Activated B cell treated with CpG ODN at 0.5 μM for 24 hours (primary cell): ENCODE data around the gene CSNK1D. TPM values are rescaled to one million over a fixed set of nuclear protein-coding genes. Genes with fewer than 3 reads are reported as not detected.

Experiments
- ATAC-seq: fragments of 200-7000 bp; cut with Tn5 transposase; one replicate; pipeline ENCODE4 v1.10.0; 2021; ENCODE audit warnings: low read depth, mild to moderate bottlenecking, moderate library complexity
- CTCF ChIA-PET: fragments of 350-600 bp; sonication (Branson Sonifier 250); formaldehyde crosslinking; loops from one replicate; lab custom pipeline; 2021; ENCODE audit warnings: antibody characterized with exemption; lab: Charles Lee
- POLR2A ChIA-PET: fragments of 350-600 bp; sonication (Branson Sonifier 250); formaldehyde crosslinking; loops from one replicate; lab custom pipeline; 2021; ENCODE audit warnings: antibody characterized with exemption; lab: Charles Lee
- DNase-seq: peaks from one replicate; pipeline ENCODE4 v3.0.0; 2022
- H3K27ac Mint-ChIP-seq: one replicate; pipeline ENCODE4 v1.8.0; 2020; ENCODE audit warnings: mixed read lengths
- H3K27me3 Mint-ChIP-seq: one replicate; pipeline ENCODE4 v1.8.0; 2021; ENCODE audit warnings: mixed read lengths
- H3K36me3 Mint-ChIP-seq: one replicate; pipeline ENCODE4 v1.8.0; 2021; ENCODE audit warnings: low read depth, mixed read lengths
- H3K4me1 Mint-ChIP-seq: one replicate; pipeline ENCODE4 v1.8.0; 2021; ENCODE audit warnings: mixed read lengths
- H3K4me3 Mint-ChIP-seq: one replicate; pipeline ENCODE4 v1.8.0; 2020; ENCODE audit warnings: mild to moderate bottlenecking, mixed read lengths
- H3K9me3 Mint-ChIP-seq: one replicate; pipeline ENCODE4 v1.8.0; 2020; ENCODE audit warnings: mixed read lengths
- intact Hi-C: fragments of 100-400 bp; cut with micrococcal nuclease; formaldehyde crosslinking; loops from one replicate; pipeline ENCODE4 v1.15.1; 2024
- total RNA-seq: library from RNA; stranded (reverse); gene quantifications from 2 replicates; pipeline ENCODE4 v1.2.3, GENCODE V29; 2022
- TF ChIP-seq, protein P1 (sequence below): fragments of 200-600 bp; IDR thresholded peaks from one replicate; pipeline ENCODE4 v1.8.0; 2022; ENCODE audit warnings: antibody characterized with exemption, mild to moderate bottlenecking

CSNK1D gene
- total RNA-seq, 1 donor from 2014 or later, result 170 TPM

DNA sequence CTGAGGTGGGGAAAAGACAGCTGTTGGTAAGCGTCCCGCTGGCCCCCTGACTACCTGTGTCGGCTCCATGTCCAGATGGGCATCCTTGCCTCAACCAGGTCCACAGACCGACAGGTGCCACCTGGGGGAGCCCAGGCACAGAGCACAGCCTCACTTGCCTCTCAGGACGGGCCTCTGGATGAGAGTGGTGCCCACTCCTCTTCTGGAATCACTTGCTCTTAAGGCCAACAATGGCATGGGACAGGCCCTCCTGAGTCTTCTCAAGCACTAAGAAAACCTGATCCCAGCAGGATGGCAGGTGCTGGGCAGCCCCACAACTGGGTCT, 27.5 kb downstream of the CSNK1D start:
- ATAC-seq (no peak), DNase-seq (no peak)
- POLR2A ChIA-PET, result interaction anchor here (1.5 kb wide), 1 partner anchor 9 kb away, joined by 4 read pairs; no protein-coding TSS in a partner anchor
- CTCF ChIA-PET, result no interaction called here
- Mint-ChIP-seq H3K4me1 (peaks cover 20% of the 10 kb centered on the region), H3K27me3 (no peaks in the 10 kb centered on the region), H3K27ac (no peak overlapping the region), H3K4me3 (no peak overlapping the region), H3K9me3 (no peaks in the 10 kb centered on the region), H3K36me3 (peaks cover 78% of the 10 kb centered on the region)
- TF ChIP-seq, protein P1, sequence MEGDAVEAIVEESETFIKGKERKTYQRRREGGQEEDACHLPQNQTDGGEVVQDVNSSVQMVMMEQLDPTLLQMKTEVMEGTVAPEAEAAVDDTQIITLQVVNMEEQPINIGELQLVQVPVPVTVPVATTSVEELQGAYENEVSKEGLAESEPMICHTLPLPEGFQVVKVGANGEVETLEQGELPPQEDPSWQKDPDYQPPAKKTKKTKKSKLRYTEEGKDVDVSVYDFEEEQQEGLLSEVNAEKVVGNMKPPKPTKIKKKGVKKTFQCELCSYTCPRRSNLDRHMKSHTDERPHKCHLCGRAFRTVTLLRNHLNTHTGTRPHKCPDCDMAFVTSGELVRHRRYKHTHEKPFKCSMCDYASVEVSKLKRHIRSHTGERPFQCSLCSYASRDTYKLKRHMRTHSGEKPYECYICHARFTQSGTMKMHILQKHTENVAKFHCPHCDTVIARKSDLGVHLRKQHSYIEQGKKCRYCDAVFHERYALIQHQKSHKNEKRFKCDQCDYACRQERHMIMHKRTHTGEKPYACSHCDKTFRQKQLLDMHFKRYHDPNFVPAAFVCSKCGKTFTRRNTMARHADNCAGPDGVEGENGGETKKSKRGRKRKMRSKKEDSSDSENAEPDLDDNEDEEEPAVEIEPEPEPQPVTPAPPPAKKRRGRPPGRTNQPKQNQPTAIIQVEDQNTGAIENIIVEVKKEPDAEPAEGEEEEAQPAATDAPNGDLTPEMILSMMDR, result no peak
- intact Hi-C loops, result no loop called here

DNA sequence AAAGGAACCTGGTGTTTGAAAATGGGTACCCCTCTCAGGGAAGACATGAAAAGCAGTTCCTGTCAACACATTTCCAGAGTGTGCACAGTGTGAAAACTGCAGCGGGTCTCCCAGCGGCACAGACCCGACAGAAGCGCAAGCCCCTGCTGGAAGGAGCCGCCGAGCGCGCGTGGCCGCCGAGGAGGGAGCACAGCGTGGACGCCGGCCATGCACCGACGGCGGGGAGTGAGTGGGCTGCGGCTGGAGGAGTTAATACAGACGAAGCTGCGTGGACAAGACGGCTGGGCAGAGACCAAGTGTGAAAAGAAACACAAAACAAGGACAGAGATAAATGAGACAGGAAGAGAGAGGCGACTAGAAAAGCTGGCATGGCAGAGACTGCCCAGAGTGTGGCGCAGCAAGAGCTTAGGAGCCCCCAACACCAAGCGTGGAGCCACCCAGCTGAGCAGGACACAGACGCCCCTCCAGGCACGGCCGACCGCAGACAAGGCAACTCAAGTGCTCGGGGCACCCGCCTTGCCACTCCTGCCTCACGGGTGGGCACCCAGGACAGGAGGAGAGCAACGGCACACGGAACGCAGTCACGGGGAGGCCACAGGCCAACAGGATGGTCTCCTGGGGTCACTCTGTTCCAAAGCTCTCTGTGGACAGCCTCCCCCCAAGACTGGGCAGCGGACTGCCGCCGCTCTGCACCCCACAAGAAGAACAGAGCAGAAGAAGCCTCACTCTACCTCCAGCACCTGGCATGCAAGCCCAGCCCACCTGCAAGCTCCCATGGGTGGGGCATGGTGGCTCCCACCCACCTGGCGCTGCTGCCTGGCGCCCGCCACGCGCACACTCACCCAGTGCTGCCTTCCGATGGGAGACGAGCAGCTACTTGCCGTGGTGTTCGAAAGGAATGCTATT, 28.1 kb downstream of the CSNK1D start:
- ATAC-seq (no peak), DNase-seq (no peak)
- peaks cover 23% of the 10 kb centered on the region for H3K4me1 Mint-ChIP-seq
- H3K4me3 Mint-ChIP-seq, result no peak overlapping the region
- TF ChIP-seq, protein P1, result no peak
- intact Hi-C loops, result no loop called here
- H3K9me3 Mint-ChIP-seq, result no peaks in the 10 kb centered on the region
- CTCF ChIA-PET, result interaction anchor here (1.4 kb wide), 1 partner anchor 42 kb away, joined by 3 read pairs; no protein-coding TSS in a partner anchor
- no peak overlapping the region for H3K27ac Mint-ChIP-seq
- H3K27me3 Mint-ChIP-seq, result no peaks in the 10 kb centered on the region
- POLR2A ChIA-PET, result interaction anchor here (0.8 to 1.5 kb wide), 2 partner anchors 9 to 10 kb away, joined by 4 to 5 read pairs; no protein-coding TSS in a partner anchor
- peaks cover 76% of the 10 kb centered on the region for H3K36me3 Mint-ChIP-seq

DNA sequence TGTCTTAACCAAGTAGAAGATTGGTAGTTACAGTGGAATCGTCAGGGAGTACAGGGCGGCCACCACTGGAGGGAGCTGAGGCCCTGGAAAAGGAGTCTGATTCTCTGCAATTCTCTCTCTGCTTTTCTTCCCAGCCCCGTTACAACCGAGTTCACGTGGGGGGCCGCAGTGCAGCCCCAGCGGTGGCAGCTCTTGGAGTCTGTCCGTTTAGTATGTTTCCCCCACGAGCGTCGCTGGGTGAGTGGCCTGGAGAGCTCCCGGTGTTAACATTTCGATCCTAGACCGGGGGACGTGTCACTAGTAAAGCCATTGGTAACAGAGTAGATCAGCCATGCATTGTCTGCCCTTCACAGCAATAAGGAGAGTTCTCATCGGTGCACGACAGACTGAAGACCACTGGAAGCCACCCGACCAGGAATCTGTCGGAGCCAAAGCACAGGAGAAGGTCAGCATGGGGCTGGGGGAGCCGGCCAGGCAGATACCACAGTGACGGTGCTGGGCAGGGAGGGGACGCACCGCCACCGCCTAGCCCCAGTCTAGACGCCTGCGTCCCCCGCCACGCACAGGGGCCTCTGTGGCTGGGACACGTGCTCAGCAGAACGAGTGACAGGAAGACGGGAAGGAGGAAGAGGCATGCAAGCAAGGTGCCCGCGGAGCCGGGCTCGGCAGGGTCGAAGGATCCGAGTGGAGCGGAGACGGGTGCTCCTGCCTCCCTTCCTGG, 28.9 kb downstream of the CSNK1D start:
- Mint-ChIP-seq H3K27me3 (no peaks in the 10 kb centered on the region), H3K4me1 (peaks cover 26% of the 10 kb centered on the region), H3K36me3 (peaks cover 72% of the 10 kb centered on the region), H3K4me3 (no peak overlapping the region), H3K9me3 (no peaks in the 10 kb centered on the region), H3K27ac (no peak overlapping the region)
- ATAC-seq (no peak), DNase-seq (no peak)
- ChIA-PET POLR2A (interaction anchor here (0.7 to 0.8 kb wide), 2 partner anchors 8 to 54 kb away, joined by 4 to 5 read pairs; no protein-coding TSS in a partner anchor), CTCF (interaction anchor here (1.4 kb wide), 1 partner anchor 41 kb away, joined by 3 read pairs; no protein-coding TSS in a partner anchor)
- intact Hi-C loops, result loop anchor here (1.0 kb wide), 1 partner anchor 78 kb away; no protein-coding TSS in a partner anchor
- TF ChIP-seq, protein P1, result no peak

DNA sequence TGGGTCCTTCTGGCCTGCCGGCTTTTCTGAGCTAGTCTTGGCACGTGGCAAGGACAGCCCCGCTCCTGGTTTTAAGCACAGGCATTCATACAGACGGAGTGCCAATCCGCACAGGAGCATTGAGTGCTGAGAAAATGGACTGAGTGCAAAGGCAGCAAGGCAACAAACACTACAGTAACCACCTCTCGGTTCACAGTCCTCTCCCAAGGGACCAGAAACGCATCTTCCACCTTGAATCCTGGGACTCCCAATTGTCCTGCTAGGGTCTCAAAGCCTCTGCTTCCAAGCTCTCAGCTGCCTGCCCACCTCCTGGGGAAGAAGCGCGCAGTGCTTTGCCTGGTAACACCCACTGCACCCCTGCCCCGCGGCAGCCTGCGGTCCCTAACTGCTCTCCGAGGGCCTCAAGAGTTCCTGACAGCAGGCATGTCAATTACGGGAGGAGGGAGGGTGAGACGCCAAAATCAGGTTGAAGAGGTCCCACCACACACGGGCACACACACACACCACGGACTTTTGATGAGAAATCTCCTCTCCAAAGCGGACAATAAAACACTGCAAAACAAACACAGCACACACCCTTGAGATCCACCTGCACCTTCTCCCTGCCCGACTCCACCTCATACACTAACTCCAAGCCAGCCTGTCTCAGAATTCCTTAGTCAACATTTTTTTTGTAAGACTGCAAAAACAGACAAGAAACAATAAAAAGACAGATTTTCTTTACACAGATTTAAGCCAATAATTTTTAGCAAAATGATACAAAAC, 29.7 kb downstream of the CSNK1D start:
- intact Hi-C loops, result loop anchor here (1.0 kb wide), 1 partner anchor 78 kb away; no protein-coding TSS in a partner anchor
- Mint-ChIP-seq H3K4me1 (peaks cover 33% of the 10 kb centered on the region), H3K27ac (no peak overlapping the region), H3K4me3 (no peak overlapping the region), H3K9me3 (no peaks in the 10 kb centered on the region), H3K27me3 (no peaks in the 10 kb centered on the region), H3K36me3 (peaks cover 70% of the 10 kb centered on the region)
- DNase-seq, result no peak
- ChIA-PET POLR2A (interaction anchor here (0.7 to 1.0 kb wide), 2 partner anchors 48 to 54 kb away, joined by 3 to 4 read pairs; no protein-coding TSS in a partner anchor), CTCF (no interaction called here)
- TF ChIP-seq, protein P1, result no peak
- ATAC-seq, result no peak
